ENCODE data around the gene SNAP91.

DNA sequence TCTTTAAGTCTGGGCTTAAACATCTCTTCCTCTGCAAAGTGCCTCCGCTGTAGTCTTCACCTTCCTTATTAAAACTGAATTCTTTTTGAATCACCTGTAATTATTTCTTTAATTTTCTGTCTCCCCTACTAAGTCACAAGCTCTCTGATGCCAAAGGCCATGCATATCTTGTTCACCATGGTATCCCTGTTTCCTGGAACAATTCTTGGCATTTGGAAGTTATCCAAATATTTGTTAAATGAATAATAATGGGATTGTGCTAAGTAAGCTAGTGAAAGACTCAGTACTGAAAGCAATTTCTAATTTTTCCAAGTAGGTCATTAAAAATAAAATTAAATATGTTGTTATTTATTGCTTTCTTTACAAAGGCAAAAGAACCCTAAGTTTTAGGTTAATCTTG, 12.2 kb downstream of the SNAP91 start:
- TF ChIP-seq, protein P1, sequence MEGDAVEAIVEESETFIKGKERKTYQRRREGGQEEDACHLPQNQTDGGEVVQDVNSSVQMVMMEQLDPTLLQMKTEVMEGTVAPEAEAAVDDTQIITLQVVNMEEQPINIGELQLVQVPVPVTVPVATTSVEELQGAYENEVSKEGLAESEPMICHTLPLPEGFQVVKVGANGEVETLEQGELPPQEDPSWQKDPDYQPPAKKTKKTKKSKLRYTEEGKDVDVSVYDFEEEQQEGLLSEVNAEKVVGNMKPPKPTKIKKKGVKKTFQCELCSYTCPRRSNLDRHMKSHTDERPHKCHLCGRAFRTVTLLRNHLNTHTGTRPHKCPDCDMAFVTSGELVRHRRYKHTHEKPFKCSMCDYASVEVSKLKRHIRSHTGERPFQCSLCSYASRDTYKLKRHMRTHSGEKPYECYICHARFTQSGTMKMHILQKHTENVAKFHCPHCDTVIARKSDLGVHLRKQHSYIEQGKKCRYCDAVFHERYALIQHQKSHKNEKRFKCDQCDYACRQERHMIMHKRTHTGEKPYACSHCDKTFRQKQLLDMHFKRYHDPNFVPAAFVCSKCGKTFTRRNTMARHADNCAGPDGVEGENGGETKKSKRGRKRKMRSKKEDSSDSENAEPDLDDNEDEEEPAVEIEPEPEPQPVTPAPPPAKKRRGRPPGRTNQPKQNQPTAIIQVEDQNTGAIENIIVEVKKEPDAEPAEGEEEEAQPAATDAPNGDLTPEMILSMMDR (optimal IDR thresholded peaks at IDR 0.05 in 1 of 3, IDR thresholded peaks at IDR 0.05 in 1 of 3, conservative IDR thresholded peaks at IDR 0.05 in 1 of 3; ENCODE audit: extremely low read depth in 1 of 3, insufficient read depth in 2 of 3, low read length in 3 of 3): no peak
- no peak for TF ChIP-seq EZH2 (IDR thresholded peaks at IDR 0.05; ENCODE audit: low read length)
